Activated T-helper 2 cell treated with anti-CD3 and anti-CD28 coated beads, Interferon-gamma antibody, Interleukin-2, Interleukin-4, amounts not matched to agents 10 μg/mL and 5 μg/mL and 100 μg/mL, durations not matched to agents 14 hours and 24 hours and 36 hours (primary cell): ENCODE results near the gene NUMBL. TPM values are rescaled to one million over a fixed set of nuclear protein-coding genes. Genes with fewer than 3 reads are reported as not detected.
"Not testable (repeated sequence)": the region's sequence is repeated elsewhere in the genome, so short reads cannot be mapped to it uniquely, and the experiment has no call there.

Experiments used
- DNase-seq: peaks from one replicate; pipeline ENCODE4 v3.0.0; 2021; ENCODE audit warnings: low spot score
- H3K27ac Mint-ChIP-seq: one replicate; pipeline ENCODE4 v1.8.0; 2021; ENCODE audit warnings: mixed read lengths
- H3K27me3 Mint-ChIP-seq: one replicate; pipeline ENCODE4 v1.8.0; 2021; ENCODE audit warnings: low read depth, mixed read lengths
- H3K36me3 Mint-ChIP-seq: one replicate; pipeline ENCODE4 v1.8.0; 2021; ENCODE audit warnings: low read depth, mixed read lengths
- H3K4me1 Mint-ChIP-seq: one replicate; pipeline ENCODE4 v1.8.0; 2021; ENCODE audit warnings: low read depth, mixed read lengths
- H3K4me3 Mint-ChIP-seq: one replicate; pipeline ENCODE4 v1.8.0; 2021; ENCODE audit warnings: low read depth, mild to moderate bottlenecking, moderate library complexity, mixed read lengths
- H3K9me3 Mint-ChIP-seq: one replicate; pipeline ENCODE4 v1.8.0; 2021; ENCODE audit warnings: mixed read lengths
- intact Hi-C: fragments of 100-400 bp; cut with micrococcal nuclease; formaldehyde crosslinking; loops from one replicate; pipeline ENCODE4 v1.15.1; 2023
- total RNA-seq: library from RNA; stranded (reverse); gene quantifications from 2 replicates; pipeline ENCODE4 v1.2.3, GENCODE V29; 2022

Gene NUMBL
- total RNA-seq, 1 donor from 2014 or later = 18.0 TPM

DNA sequence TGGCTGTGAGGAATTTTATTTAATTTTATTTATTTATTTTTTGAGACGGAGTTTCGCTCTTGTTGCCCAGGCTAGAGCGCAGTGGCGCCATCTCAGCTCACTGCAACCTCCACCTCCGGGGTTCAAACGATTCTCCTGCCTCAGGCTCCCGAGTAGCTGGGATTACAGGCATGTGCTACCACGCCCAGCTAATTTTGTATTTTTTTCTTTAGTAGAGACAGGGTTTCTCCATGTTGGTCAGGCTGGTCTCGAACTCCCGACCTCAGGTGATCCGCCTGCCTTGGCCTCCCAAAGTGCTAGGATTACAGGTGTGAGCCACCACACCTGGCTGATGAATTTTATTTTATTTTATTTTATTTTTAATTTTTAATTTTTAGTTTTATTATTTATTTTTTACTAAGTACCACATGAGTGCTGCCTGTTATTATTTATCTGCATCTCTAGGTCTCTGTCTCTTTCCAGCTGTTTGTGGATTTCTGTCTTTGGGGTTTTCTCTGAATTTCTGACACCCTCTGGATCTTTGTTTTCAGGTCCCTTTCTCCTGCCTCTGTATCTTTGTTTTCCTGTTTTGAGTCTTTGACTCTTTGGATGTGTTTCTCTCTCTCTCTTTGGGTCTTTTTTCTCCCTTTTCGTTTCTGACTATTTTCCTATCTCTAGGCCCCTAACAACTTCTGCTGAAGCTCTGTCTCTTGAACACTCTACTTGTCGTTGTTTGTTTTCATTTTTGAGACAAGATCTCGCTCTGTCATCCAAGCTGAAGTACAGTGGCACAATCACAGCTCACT, 65.9 kb downstream of the NUMBL start:
- H3K4me3 Mint-ChIP-seq, H3K27me3 Mint-ChIP-seq, H3K9me3 Mint-ChIP-seq, intact Hi-C loops, DNase-seq: not testable (repeated sequence)
- H3K27ac Mint-ChIP-seq = peak overlapping the region; percentile 17
- peaks cover 13% of the 10 kb centered on the region for H3K4me1 Mint-ChIP-seq
- H3K36me3 Mint-ChIP-seq = peaks cover 53% of the 10 kb centered on the region

DNA sequence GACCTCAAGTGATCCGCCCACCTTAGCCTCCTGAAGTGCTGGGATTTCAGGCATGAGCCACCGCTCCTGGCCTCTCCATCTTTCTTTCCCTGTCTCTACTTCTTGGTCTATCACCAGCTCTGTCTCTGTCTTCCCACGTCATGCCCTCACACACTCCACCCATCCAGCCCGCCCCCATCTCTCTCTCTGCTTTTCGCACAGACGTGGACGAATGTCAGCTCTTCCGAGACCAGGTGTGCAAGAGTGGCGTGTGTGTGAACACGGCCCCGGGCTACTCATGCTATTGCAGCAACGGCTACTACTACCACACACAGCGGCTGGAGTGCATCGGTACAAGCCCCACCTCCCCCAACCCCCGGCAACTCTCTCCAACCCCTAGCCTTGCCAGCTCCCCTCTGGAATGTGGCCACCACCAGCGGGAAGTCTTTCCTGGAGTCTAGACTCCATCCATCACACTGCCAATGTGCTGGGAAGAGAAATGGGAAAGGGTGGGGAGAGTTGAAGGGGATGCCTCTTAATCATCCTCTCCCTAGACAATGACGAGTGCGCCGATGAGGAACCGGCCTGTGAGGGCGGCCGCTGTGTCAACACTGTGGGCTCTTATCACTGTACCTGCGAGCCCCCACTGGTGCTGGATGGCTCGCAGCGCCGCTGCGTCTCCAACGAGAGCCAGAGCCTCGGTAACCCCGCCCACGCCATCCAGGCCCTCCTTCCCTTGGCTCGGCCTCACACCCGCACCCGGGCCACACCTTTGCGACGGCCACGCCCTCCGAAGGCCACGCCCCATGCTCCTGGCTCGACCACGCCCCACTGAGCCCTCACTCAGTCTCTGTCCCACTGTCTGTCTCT, 66.8 kb downstream of the NUMBL start:
- no peaks in the 10 kb centered on the region for H3K27me3 Mint-ChIP-seq
- H3K9me3 Mint-ChIP-seq = no peaks in the 10 kb centered on the region
- no peak overlapping the region for H3K4me3 Mint-ChIP-seq
- no peak for DNase-seq
- intact Hi-C loops = no loop called here
- H3K36me3 Mint-ChIP-seq = peaks cover 57% of the 10 kb centered on the region
- H3K4me1 Mint-ChIP-seq = peaks cover 13% of the 10 kb centered on the region
- no peak overlapping the region for H3K27ac Mint-ChIP-seq

DNA sequence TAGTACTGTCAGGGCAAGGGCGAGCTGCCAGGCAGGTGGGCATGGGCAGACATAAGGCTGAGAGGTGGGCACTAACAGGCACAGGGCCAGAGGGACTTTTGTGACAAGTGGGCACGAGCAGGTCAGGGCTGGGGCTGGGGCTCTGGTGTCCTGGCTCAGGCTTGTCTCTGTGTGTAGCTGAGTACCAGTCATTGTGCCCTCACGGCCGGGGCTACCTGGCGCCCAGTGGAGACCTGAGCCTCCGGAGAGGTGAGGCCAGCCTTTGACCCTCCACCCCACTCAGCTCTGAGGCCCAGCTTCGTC, 67.7 kb downstream of the NUMBL start:
- no peaks in the 10 kb centered on the region for H3K27me3 Mint-ChIP-seq
- intact Hi-C loops = no loop called here
- H3K27ac Mint-ChIP-seq = peak overlapping the region; percentile 17
- no peak overlapping the region for H3K4me3 Mint-ChIP-seq
- H3K4me1 Mint-ChIP-seq = peaks cover 15% of the 10 kb centered on the region
- no peak for DNase-seq
- no peaks in the 10 kb centered on the region for H3K9me3 Mint-ChIP-seq
- peaks cover 60% of the 10 kb centered on the region for H3K36me3 Mint-ChIP-seq

DNA sequence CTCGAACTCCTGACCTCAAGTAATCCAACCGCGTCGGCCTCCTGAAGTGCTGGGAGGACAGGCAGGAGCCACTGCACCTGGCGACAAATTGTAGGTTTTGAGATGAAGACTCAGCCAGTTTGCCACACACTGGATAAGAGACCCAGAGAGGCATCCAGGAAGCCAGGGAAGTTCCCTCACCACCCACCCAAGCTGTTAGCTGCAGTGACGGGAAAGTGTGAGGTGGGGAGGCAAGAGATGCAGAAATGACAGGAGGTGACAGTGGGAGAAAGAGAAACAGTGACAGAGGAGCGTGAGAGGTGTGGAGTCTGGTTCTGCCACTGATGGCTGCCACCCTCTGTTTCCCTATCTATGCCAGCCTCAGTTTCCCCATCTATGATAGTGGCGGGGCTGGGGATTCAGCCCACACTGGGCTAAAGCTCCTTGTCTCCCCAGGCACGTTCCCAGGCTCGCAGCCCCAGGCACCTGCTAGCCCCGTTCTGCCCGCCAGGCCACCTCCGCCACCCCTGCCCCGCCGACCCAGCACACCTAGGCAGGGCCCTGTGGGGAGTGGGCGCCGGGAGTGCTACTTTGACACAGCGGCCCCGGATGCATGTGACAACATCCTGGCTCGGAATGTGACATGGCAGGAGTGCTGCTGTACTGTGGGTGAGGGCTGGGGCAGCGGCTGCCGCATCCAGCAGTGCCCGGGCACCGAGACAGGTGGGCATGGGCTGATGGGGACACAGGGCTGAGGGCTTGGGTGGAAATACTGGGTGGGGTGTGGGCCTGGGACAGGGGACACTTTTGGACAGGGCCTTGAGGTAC, 68.3 kb downstream of the NUMBL start:
- H3K27me3 Mint-ChIP-seq = no peaks in the 10 kb centered on the region
- no peak for DNase-seq
- peaks cover 16% of the 10 kb centered on the region for H3K4me1 Mint-ChIP-seq
- no peak overlapping the region for H3K4me3 Mint-ChIP-seq
- intact Hi-C loops = no loop called here
- no peaks in the 10 kb centered on the region for H3K9me3 Mint-ChIP-seq
- H3K27ac Mint-ChIP-seq = no peak overlapping the region
- H3K36me3 Mint-ChIP-seq = peaks cover 58% of the 10 kb centered on the region

DNA sequence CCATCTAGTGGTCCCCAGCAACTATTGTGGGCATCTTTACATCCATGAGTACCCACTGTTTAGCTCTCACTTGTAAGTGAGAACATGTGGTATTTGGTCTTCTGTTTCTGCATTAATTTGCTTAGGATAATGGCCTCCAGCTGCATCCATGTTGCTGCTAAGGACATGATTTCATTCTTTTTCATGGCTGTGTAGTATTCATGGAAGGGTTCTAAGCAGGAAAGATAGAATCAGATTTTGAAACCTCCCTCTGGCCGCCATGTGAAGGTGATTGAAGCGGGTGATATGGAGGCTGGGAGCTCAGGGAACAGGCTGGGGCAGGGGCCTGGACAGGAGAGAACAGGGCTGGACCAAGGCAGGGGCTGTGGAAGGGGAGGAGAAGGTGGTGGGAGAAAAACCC, 69.2 kb downstream of the NUMBL start:
- H3K27me3 Mint-ChIP-seq = no peaks in the 10 kb centered on the region
- DNase-seq = no peak
- no peak overlapping the region for H3K4me3 Mint-ChIP-seq
- peaks cover 55% of the 10 kb centered on the region for H3K36me3 Mint-ChIP-seq
- no peak overlapping the region for H3K27ac Mint-ChIP-seq
- peaks cover 15% of the 10 kb centered on the region for H3K4me1 Mint-ChIP-seq
- intact Hi-C loops = no loop called here
- no peaks in the 10 kb centered on the region for H3K9me3 Mint-ChIP-seq

GRCh38 chr19:40620161-40620485, 70.3 kb downstream of the NUMBL start:
- Mint-ChIP-seq H3K4me1 (peaks cover 12% of the 10 kb centered on the region), H3K27me3 (no peaks in the 10 kb centered on the region), H3K4me3 (no peak overlapping the region), H3K36me3 (peaks cover 51% of the 10 kb centered on the region), H3K9me3 (no peaks in the 10 kb centered on the region), H3K27ac (peak overlapping the region; percentile 49)
- no peak for DNase-seq
- intact Hi-C loops = no loop called here

- intact Hi-C loops = loop anchor here (10.0 kb wide), 1 partner anchor 645 kb away; the partner anchor contains the start of gene HNRNPUL1
- H3K4me1 Mint-ChIP-seq = peaks cover 16% of the 10 kb centered on the region
- no peaks in the 10 kb centered on the region for H3K27me3 Mint-ChIP-seq
- peaks cover 46% of the 10 kb centered on the region for H3K36me3 Mint-ChIP-seq
- peak overlapping the region; percentile 49 for H3K27ac Mint-ChIP-seq
- no peak overlapping the region for H3K4me3 Mint-ChIP-seq
- no peaks in the 10 kb centered on the region for H3K9me3 Mint-ChIP-seq
- DNase-seq = no peak
These were observed 70.9 kb downstream of the NUMBL start for GRCh38 chr19:40619333-40620160.

DNA sequence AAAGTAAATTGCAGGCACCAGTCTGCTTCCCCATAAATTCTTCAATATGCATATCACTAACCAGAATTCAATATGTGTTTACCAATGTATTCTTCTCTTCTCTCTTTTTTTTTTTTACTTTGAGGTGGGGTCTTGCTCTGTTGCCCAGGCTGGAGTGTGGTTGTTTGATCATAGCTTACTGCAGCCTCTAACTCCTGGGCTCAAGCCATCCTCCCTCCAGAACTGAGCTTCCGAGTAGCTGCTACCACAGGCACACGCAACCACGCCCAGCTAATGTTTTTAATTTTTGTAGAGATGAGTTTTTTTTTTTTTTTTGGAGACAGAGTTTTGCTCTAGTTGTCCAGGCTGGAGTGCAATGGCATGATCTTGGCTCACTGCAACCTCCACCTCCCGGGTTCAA, 72.5 kb downstream of the NUMBL start:
- intact Hi-C loops = loop anchor here (10.0 kb wide), 1 partner anchor 647 kb away; the partner anchor contains the start of gene HNRNPUL1
- Mint-ChIP-seq H3K9me3 (no peaks in the 10 kb centered on the region), H3K27me3 (no peaks in the 10 kb centered on the region), H3K27ac (no peak overlapping the region), H3K4me1 (peaks cover 15% of the 10 kb centered on the region), H3K4me3 (no peak overlapping the region), H3K36me3 (peaks cover 40% of the 10 kb centered on the region)
- DNase-seq = no peak

DNA sequence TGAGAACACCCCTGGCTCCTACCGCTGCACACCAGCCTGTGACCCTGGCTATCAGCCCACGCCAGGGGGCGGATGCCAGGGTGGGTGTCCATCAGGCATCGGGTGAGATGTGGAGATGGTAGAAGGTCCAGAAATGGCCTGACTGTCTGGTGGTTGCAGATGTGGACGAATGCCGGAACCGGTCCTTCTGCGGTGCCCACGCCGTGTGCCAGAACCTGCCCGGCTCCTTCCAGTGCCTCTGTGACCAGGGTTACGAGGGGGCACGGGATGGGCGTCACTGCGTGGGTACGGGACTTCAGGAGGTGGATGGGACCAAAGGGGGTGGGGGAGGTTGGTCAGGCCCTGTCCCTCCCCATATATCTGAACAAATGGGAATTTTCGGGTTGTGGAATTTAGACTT, 73.5 kb downstream of the NUMBL start:
- Mint-ChIP-seq H3K4me3 (no peak overlapping the region), H3K4me1 (peaks cover 20% of the 10 kb centered on the region), H3K27me3 (no peaks in the 10 kb centered on the region), H3K9me3 (no peaks in the 10 kb centered on the region), H3K27ac (no peak overlapping the region), H3K36me3 (peaks cover 33% of the 10 kb centered on the region)
- intact Hi-C loops = loop anchor here (10.0 kb wide), 1 partner anchor 648 kb away; the partner anchor contains the start of gene HNRNPUL1
- no peak for DNase-seq

DNA sequence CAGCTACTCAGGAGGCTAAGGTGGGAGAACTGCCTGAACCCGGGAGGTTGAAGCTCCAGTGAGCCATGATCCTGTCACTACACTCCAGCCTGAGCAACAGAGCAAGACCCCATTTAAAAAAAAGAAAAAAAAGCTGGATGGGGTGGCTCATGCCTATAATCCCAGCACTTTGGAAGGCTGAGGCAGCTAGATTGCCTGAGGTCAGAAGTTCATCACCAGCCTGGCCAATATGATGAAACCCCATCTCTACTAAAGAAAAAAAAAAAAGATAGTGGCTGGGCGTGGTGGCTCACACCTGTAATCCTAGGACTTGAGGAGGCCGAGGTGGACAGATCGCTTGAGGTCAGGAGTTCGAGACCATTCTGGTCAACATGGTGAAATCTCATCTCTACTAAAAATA, 74.3 kb downstream of the NUMBL start:
- no peak for DNase-seq
- Mint-ChIP-seq H3K4me3 (no peak overlapping the region), H3K36me3 (peaks cover 25% of the 10 kb centered on the region), H3K4me1 (peaks cover 23% of the 10 kb centered on the region), H3K9me3 (no peaks in the 10 kb centered on the region), H3K27me3 (no peaks in the 10 kb centered on the region), H3K27ac (peak overlapping the region; percentile 99)
- intact Hi-C loops = loop anchor here (10.0 kb wide), 1 partner anchor 649 kb away; the partner anchor contains the start of gene HNRNPUL1
